Adrenal gland (tissue), 12 donors: ENCODE measurements around the gene SHC1. TPM values are rescaled to one million over a fixed set of nuclear protein-coding genes. Genes with fewer than 3 reads are reported as not detected.

Experiments used
- DNase-seq, 7 donors: peaks; one replicate each; pipeline ENCODE4 v3.0.0-alpha.2; 2019 to 2020
- H3K27ac ChIP-seq, 5 donors: fragments of 200-600 bp; sonication (generic) in 4 of 5; 1 replicate in 3 of 5; 2 replicates in 2 of 5; pipeline versions ENCODE4 v1.5.1 to v1.8.0; 2016 to 2020; ENCODE audit warnings: mild to moderate bottlenecking in 1 of 5
- H3K27me3 ChIP-seq: fragments of 200-600 bp; 2 replicates; pipeline ENCODE4 v1.8.0; 2021
- H3K36me3 ChIP-seq, 2 donors: fragments of 200-600 bp; replicated peaks in 1 of 2; 1 replicate in 1 of 2; 2 replicates in 1 of 2; pipeline versions ENCODE4 v1.5.1 to v1.8.0; 2018 to 2022
- H3K4me1 ChIP-seq, 2 donors: fragments of 200-600 bp; replicated peaks in 1 of 2; 1 replicate in 1 of 2; 2 replicates in 1 of 2; pipeline versions ENCODE4 v1.5.1 to v1.8.0; 2018 to 2021
- H3K4me3 ChIP-seq, 4 donors: fragments of 200-600 bp; sonication (generic) in 3 of 4; one replicate each; pipeline ENCODE4 v1.5.1; 2016 to 2018
- H3K9me3 ChIP-seq, 3 donors: fragments of 200-600 bp; sonication (generic) in 1 of 3; replicated peaks in 1 of 3; 1 replicate in 2 of 3; 2 replicates in 1 of 3; pipeline versions ENCODE4 v1.5.1 to v1.8.0; 2016 to 2021
- POLR2A ChIP-seq, 2 donors: fragments of 450-650 bp; IDR thresholded peaks; one replicate each; pipeline ENCODE4 v1.6.1; 2017; ENCODE audit warnings: antibody characterized with exemption in 2 of 2, mild to moderate bottlenecking in 2 of 2, moderate library complexity in 1 of 2
- WGBS, 4 donors: extraction: QIAGEN DNeasy Blood & Tissue Kit in 2 of 4; methylation state at CpG; one replicate each; pipeline versions ENCODE4 v1.1.5 to v1.1.7; 2013 to 2017; 5-methylcytosine and 5-hydroxymethylcytosine counted together
- intact Hi-C, 2 donors: fragments of 100-400 bp; cut with DNase I; formaldehyde crosslinking; loops; one replicate each; pipeline versions ENCODE4 v1.14.1 to v1.15.0; 2022 to 2023
- polyA plus RNA-seq, 3 donors: library from polyadenylated mRNA; stranded (reverse); fragments of 200-250 nt in 2 of 3; fragments of 350-450 nt in 1 of 3; fragmentation: Illumina TruSeq in 1 of 3; extraction: RNeasy Lipid Tissue Mini Kit (QIAGEN cat#74804) in 1 of 3; gene quantifications; one replicate each; pipeline ENCODE4 v1.2.3, GENCODE V29; 2013 to 2014
- total RNA-seq, 9 donors: library from RNA; depleted of rRNA in 4 of 9; stranded (reverse); fragments of >200 nt in 4 of 9; fragments of 120-200 nt in 1 of 9; fragmentation: NEBNext Ultra II Directional in 1 of 9; extraction: Animal tissue kit (Norgen Biotek cat#: 25700) in 1 of 9; gene quantifications; one replicate each; pipeline versions ENCODE4 v1.1.0 to v1.2.4, GENCODE V29; 2013 to 2023
- TF ChIP-seq, protein P1 (sequence below), 6 experiments: fragments of 450-650 bp in 4 of 6; fragments of 200-600 bp in 2 of 6; sonication (generic) in 1 of 6; IDR thresholded peaks; 1 replicate in 5 of 6; 2 replicates in 1 of 6; pipeline versions ENCODE4 v1.5.1 to v1.8.0; 2016 to 2021; ENCODE audit warnings: antibody characterized with exemption in 6 of 6, mild to moderate bottlenecking in 2 of 6, moderate library complexity in 1 of 6
- donor health status: healthy with polysubstance abuse.
- donor health status: Bipolar disorder and iron deficiency.
- donor health status: DM: yes; HTN: yes; CAD: no.
- donor health status: DM: no; HTN: no; CAD: no.
- donor health status: DM: no; HTN: no; CAD: no.
- donor health status: DM: yes; HTN: yes; CAD: no.

Gene SHC1
- total and polyA plus RNA-seq, 12 donors, result 80.3 to 260 (median 146) TPM

DNA sequence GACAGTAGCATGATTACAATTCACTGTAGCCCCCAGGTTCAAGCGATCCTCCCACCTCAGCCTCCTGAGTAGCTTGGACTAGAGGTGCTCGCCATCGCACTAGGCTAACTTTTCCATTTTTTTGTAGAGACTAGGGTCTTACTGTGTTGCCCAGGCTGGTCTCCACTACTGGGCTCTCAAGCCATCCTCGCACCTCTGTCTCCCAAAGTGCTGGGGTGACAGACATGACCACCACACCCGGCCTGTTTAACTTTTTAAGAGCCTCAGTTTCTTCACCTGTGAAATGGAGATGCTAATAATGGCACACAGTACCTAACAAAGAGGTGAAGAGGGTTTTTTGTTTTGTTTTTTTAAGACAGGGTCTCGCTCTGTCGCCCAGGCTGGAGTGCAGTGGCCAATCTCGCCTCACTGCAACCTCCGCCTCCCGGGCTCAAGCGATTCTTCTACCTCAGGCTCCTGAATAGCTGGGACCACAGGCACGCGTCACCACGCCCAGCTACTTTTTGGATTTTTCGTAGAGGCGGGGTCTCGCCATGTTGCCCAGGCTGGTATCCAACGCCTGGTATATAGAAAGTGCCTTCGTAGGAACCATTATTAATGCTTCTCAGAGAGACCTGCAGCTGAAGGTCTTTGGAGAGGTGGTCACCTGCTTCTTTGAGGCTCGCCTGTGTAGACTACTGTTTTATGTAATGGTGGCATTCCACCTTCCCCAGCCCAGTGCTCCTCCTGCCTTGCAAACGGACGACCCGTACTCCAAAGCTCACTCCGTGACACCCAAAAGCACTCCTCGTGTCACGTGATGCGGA is 34.6 kb downstream of the SHC1 start:
- Histone ChIP-seq H3K4me1 (peaks cover 17 to 35% of the 10 kb centered on the region in 2 donors), H3K4me3 (peak overlapping the region; percentile 23 to 69 (median 63)), H3K27me3 (no peaks in the 10 kb centered on the region), H3K9me3 (no peaks in the 10 kb centered on the region), H3K27ac (peak overlapping the region; percentile 84 to 99 (median 97)), H3K36me3 (no peaks in the 10 kb centered on the region)
- TF ChIP-seq, protein P1, sequence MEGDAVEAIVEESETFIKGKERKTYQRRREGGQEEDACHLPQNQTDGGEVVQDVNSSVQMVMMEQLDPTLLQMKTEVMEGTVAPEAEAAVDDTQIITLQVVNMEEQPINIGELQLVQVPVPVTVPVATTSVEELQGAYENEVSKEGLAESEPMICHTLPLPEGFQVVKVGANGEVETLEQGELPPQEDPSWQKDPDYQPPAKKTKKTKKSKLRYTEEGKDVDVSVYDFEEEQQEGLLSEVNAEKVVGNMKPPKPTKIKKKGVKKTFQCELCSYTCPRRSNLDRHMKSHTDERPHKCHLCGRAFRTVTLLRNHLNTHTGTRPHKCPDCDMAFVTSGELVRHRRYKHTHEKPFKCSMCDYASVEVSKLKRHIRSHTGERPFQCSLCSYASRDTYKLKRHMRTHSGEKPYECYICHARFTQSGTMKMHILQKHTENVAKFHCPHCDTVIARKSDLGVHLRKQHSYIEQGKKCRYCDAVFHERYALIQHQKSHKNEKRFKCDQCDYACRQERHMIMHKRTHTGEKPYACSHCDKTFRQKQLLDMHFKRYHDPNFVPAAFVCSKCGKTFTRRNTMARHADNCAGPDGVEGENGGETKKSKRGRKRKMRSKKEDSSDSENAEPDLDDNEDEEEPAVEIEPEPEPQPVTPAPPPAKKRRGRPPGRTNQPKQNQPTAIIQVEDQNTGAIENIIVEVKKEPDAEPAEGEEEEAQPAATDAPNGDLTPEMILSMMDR (IDR thresholded peaks at IDR 0.05), result no peak
- TF ChIP-seq POLR2A (IDR thresholded peaks at IDR 0.05), result no peak
- WGBS, 4 donors, result 38 to 52% (median 42%) methylated on average over 22 to 27 of the region's 27 CpGs
- DNase-seq, result peak in 1 of 7 donors; percentile 14
- intact Hi-C loops, result no loop called here

DNA sequence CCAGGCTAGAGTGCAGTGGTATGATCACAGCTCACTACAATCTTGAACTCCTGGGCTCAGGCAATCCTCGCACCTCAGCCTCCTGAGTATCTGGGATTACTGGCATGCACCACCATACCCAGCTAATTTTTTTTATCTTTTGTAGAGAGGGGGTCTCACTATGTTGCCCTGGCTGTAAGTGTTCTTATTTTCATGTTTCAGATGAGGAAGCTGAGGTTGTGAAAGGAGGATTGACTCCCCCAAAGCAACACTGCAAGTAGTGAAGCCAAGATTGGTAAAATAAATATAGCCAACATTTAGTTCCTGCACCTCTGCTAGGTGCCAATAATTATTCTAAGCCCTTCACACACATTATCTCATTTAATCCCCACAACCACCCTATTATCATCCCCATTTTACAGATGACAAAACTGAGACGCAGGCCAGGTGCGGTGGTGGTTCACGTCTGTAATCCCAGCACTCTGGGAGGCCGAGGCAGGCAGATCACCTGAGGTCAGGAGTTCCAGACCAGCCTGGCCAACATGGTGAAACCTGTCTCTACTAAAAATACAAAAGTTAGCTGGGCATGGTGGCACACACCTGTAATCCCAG is 36.1 kb downstream of the SHC1 start:
- intact Hi-C loops, result no loop called here
- H3K27me3 ChIP-seq, result no peaks in the 10 kb centered on the region
- no peak overlapping the region for H3K4me3 ChIP-seq
- TF ChIP-seq, protein P1 (IDR thresholded peaks at IDR 0.05), result no peak
- TF ChIP-seq POLR2A (IDR thresholded peaks at IDR 0.05), result no peak
- no peaks in the 10 kb centered on the region for H3K9me3 ChIP-seq
- WGBS, 4 donors, result 96 to 98% (median 97%) methylated on average over 5 of the region's 5 CpGs
- peaks cover 16 to 27% of the 10 kb centered on the region in 2 donors for H3K4me1 ChIP-seq
- H3K27ac ChIP-seq, result no peak overlapping the region
- DNase-seq, result no peak
- no peaks in the 10 kb centered on the region for H3K36me3 ChIP-seq

DNA sequence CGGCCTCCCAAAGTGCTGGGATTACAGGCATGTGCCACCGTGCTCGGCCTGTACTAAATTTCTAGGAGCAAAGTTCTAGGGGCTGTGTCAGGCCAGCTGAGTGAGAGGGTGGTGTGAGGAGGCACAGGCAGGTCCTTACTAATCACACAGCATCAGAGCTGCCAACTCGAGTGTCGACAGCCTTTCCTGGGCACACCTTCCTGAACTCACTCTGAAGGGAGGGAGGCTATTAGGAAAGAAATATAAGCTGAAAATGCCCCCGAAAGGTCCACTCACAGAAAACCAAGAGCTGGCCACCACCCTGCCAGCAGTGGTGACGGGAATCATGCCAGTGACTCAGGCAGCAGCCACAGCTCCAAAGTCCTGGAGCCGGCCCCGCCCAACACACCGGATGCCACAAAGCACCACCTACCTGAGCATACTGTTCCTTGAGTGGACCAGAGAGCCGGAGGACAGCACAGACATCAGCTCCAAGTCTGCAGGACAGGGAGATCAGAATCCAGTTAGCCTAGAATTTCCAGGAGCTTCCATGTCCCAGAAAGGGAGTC is 38.5 kb downstream of the SHC1 start:
- TF ChIP-seq POLR2A (IDR thresholded peaks at IDR 0.05), result no peak
- TF ChIP-seq, protein P1 (IDR thresholded peaks at IDR 0.05), result no peak
- no peaks in the 10 kb centered on the region for H3K9me3 ChIP-seq
- H3K4me1 ChIP-seq, result peaks cover 7 to 10% of the 10 kb centered on the region in 2 donors
- intact Hi-C loops, result no loop called here
- no peaks in the 10 kb centered on the region for H3K27me3 ChIP-seq
- DNase-seq, result no peak
- H3K27ac ChIP-seq, result no peak overlapping the region
- H3K36me3 ChIP-seq, result peaks cover 0 to 15% of the 10 kb centered on the region in 2 donors
- 94 to 99% (median 95%) methylated on average over 5 to 11 of the region's 11 CpGs for WGBS, 4 donors
- no peak overlapping the region for H3K4me3 ChIP-seq

DNA sequence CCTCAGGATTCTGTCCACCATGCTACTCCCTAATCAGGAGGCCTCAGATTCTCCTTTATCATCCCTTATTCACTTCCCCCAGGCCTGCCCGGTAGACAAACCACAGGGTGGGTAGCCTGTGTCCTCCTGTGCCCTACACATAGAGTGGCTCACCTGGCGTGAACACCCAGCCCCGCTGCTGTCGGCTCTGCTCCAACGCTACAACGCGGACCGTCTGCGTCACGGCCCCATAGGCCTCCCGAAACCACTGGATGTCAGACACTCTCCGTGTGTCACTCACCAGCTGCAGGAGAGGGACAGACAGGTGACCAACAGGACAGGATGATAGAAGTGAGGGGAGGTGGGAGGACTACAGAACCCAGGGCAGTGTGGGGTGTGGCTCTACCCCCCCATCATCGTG is 44.3 kb downstream of the SHC1 start:
- Histone ChIP-seq H3K4me3 (no peak overlapping the region), H3K4me1 (no peaks in the 10 kb centered on the region), H3K36me3 (peaks cover 0 to 51% of the 10 kb centered on the region in 2 donors), H3K27ac (no peak overlapping the region), H3K27me3 (no peaks in the 10 kb centered on the region), H3K9me3 (no peaks in the 10 kb centered on the region)
- intact Hi-C loops, result no loop called here
- no peak for DNase-seq
- no peak for TF ChIP-seq POLR2A (IDR thresholded peaks at IDR 0.05)
- TF ChIP-seq, protein P1 (IDR thresholded peaks at IDR 0.05), result no peak
- WGBS, 4 donors, result 89 to 97% (median 91%) methylated on average over 12 to 13 of the region's 13 CpGs
